Dermis blood vessel endothelial cell (primary cell): ENCODE results near the gene BICD2. TPM values are rescaled to one million over a fixed set of nuclear protein-coding genes. Genes with fewer than 3 reads are reported as not detected.

Source experiments
- DNase-seq: peaks from one replicate; pipeline ENCODE4 v3.0.0; 2010
- total RNA-seq: library from RNA; depleted of rRNA; stranded (reverse); fragments of >200 nt; gene quantifications from 2 replicates; pipeline ENCODE4 v1.2.3, GENCODE V29; 2014

The BICD2 gene
- total RNA-seq, 1 donor from 2014 or later = 54.5 TPM

- peak; percentile 87 for DNase-seq
Observed at GRCh38 chr9:92726971-92727715, 37.5 kb downstream of the BICD2 start.

GRCh38 chr9:92726348-92726747 is 38.3 kb downstream of the BICD2 start:
- no peak for DNase-seq

- no peak for DNase-seq
Observed at GRCh38 chr9:92725766-92726165, 38.9 kb downstream of the BICD2 start.

DNA sequence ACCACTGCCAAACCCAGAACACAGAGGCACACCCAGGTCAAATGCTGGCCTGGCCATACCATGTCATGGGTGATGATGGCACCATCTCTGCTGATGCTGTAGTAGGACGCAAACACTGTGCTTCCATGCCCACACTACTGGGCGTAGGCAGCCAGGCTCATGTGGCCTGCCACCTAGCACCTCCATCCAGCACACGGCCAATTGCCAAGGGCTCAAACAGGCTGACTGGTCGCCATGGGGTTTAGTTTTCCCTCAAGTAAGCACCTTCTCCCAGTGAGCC is 39.4 kb downstream of the BICD2 start:
- DNase-seq = no peak

DNA sequence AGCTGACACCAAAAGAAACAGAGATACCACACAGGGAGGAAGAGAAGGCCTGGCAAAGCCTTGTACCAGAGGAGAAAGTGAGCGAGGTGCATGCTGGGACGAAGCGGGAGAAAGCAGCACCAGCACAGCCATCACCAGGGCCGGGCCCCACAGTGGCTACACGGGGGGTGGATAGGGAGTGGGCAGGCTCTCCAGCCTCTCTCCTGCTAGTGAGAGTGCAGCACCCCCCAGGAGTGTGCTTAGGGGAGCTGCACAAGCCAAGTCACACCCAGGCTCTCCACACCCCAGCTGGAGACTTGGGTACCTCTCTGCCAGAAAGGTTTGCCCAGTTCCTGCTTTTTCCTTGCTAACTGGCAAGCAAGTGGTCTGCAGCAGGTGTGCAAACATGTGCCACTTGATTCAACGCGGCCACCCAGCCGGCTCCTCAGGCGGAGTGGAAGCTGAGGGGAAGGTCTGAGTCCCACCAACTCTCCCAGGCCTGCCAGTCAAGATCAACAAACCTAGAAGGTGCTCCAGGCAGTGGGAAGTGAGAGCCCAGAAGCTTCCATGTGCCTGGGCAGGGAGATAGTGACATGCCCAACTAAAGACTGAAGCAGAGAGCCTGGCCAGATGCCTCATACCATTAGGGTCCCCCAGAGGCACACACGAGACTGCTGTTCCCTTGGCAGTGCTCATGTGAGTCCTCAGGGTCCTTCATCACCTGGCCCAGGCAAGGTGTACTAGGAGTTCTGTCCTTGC is 39.9 kb downstream of the BICD2 start:
- no peak for DNase-seq

GRCh38 chr9:92723801-92724323 is 40.8 kb downstream of the BICD2 start:
- DNase-seq = no peak

DNA sequence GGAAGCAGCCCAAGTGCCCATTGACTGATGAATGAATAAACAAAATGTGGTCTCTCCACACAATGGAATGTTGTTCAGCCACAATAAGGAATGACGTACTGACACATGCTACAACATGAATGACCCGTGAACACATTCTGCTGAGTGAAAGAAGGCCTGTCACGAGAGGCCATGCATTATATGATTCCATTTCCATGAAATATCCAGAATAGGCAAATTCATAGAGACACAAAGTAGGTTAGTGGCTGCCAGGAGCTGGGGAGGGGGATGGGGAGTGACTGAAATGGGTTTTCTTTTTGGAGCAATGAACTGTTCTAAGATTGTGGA is 41.4 kb downstream of the BICD2 start:
- no peak for DNase-seq

DNA sequence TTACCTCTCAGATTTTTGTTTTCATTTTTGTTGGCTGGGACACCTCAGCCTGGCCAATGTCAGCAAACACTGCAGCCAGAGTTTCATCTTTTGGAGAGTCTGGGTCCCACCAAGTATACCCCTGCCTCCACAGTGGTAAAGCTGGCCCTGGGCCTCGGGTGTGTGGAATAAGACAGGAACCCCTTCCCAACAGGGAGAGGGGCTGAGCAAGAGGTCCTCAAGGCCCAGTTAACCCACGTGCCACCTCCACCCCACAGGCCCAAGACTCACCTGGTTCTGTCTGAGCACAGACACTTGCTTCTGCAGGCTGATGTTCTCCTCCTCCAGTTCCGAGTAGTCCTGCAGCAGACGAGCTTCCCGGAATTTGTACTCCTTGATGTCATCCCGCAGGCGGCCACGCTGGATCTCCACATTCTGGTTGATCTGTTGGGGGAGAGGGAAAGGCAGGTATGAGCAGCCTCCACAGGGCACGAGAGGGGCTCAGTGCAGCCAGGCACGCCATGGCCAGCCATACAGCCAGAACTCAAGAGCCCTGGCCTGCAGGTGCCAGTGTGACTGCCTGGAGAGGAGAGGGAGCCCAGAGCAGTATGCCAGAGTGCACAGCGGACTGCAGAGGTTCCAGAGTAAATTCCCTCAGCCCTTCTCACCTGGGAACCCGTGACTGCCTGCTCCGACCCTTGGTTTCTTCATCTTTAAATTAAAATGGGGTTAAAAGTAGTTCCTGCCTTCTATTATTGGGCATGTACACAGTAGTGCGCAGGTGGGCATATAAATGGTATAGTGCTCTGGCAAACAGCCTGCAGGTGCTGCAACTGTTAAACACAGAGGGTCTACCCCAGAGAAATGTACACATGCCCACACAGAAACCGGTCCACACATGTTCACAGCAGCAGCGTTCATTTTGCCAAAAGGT is 42.0 kb downstream of the BICD2 start:
- no peak for DNase-seq

GRCh38 chr9:92721548-92721947 is 43.1 kb downstream of the BICD2 start:
- DNase-seq = no peak

GRCh38 chr9:92720807-92721535 is 43.7 kb downstream of the BICD2 start:
- no peak for DNase-seq

GRCh38 chr9:92720209-92720765 is 44.3 kb downstream of the BICD2 start:
- DNase-seq = no peak

- no peak for DNase-seq
Observed at GRCh38 chr9:92719028-92719647, 45.5 kb downstream of the BICD2 start.

DNA sequence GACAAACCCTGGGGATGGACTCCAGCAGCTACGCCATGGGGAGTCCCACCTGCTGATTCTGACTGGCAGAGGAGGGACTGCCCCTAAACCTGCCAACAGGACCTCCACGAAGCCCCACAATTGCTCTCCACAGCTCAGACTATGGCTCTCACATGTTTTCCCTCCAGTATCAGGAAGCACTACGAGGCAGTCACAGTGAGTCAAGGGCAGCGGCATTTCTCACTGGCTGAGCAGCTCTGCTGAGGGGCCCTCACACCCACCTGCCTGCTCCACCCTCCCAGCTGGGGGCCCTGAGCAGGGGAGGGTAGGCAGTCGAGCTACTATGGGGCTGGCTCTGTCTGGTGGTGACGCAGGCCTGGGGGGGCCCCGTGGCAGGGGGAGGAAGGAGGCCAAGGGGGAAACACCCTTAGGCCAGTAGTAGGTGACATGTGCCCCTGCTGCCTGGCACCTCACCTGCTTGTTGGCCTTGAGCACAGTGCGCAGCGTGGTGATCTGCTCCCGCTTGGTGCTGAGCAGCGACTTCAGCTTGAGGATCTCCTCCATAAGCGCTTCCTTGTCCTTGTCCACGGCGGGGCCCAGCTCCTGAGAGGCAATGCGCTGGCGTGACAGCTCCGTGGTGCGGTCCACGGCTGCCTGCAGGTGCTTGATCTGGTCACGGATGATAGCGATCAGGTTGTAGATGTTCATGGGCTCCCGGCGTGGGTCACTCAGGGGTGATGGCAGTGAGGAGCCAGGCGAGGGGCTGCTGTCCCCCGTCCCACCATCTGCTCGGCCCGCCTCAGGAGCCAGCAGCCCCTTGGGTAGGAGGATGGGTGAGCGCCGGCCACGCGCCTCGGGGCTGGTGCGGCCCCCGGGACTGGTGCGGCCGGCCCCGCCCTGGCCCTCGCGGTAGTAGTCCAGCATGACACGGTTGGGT is 46.3 kb downstream of the BICD2 start:
- no peak for DNase-seq

DNA sequence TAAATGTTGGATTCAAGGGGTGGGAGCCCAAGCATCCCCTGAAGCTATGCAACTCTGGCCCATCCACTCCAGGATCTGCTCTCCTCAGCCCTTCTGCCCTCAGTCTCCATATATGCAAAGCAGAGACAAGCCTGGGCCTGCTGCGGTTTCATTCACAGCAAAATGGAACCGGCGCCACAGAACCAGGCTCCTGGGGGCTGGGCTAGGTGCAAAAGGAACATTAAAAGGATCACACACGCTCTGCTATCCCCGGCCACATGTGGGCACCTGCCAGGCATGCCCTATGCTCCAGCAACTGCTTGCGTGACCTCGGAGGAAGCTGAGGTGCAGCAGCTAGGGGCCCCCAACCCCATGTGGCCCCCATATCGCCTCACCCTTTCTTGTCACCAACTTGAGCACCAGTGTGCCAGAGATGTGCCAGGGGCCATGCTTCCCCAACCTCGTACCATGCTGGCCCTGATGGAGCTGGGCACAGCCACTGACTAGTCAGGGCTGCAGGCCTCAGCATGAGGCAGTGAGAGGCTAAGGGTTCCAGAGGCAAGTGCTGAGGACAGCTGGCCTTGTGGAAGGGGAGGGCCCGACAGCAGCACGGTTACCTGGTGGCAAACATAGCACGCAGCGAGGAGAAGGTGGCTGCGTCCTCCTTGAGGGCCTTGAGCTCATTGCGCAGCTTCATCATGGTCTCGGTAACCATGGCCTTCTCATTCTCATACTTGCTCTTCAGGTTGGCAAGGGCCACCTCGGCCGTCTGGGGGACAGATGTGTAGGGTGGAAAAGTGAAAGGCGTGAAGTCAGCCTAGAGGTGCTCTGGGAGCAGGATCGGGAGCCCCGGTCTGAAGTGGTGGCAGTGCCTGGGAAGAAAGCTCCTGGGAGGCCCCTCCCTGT is 47.2 kb downstream of the BICD2 start:
- no peak for DNase-seq

DNA sequence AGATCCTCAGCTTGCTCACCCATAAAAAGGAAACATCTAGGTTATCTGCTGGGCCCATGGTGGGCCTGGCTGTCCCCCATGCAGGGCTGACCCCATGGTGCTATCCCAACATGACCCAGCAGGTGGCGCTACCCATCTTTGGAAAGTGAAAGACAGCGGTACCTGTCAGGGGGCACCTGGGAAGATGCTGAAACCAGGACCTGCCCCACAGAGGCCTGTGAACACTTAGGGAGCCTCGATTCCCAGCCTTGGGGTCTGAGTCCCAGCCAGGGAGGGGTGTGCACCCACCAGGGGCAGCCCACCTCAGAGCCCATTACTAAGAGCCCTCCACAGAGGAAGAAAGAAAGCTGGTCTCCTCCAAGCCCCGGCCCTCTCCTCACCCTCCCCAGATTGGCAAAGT is 48.1 kb downstream of the BICD2 start:
- DNase-seq = peak; percentile 77

- no peak for DNase-seq
Observed at GRCh38 chr9:92715488-92716231, 49.0 kb downstream of the BICD2 start.

DNA sequence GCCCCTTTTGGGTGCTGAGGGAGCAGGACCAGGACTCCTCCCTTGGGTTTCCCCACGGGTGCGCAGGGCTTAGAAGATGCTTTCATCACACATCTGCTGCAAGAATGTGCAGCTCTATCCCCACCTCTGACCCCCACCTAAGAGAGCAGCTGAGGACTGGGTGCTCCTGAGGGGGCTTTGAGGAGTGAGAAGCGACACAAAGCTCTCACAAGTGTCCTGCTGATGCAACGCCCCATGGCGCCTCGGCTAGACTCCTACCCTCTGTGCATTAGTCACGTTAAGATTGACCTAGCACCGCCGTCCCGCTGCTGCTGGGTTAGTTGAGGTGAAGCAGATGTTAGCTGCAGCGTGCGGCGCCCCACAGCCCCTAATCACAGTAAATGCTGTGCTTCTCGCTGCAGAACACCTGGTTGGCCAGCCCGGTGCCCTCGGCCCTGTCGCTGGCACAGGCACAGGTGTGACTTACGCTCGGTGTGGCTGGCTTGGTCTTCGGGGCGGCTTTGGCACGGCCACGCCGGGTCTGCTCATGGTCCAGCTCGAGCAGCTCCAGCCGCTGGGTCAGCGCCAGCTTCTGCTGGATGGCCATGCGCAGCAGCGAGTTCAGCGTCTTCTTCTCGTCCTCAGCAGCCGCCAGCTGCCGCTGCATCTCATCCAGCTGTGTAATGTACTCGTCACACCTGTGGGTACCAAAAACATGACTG is 49.7 kb downstream of the BICD2 start:
- DNase-seq = no peak

GRCh38 chr9:92714016-92714415 is 50.6 kb downstream of the BICD2 start:
- no peak for DNase-seq
